Measurements from ENCODE around the gene KLF7.

Gene KLF7

GRCh38 chr2:207165121-207166038 lies at the start of gene KLF7:
Gene KLF7, minus strand, starts transcription at chr2:207165948. Its CDS starts 380 bp downstream, at chr2:207165568.
- no peak for DNase-seq (ENCODE audit: extremely low spot score, insufficient read length, low read depth)
- FAIRE-seq: no peak

- DNase-seq (ENCODE audit: extremely low spot score, insufficient read length, low read depth) (no peak), FAIRE-seq (no peak)
These were observed 49.6 kb upstream of the KLF7 start for GRCh38 chr2:207215308-207215707.

GRCh38 chr2:207214446-207214845 lies 48.7 kb upstream of the KLF7 start:
- DNase-seq (ENCODE audit: extremely low spot score, insufficient read length, low read depth) (no peak), FAIRE-seq (no peak)

GRCh38 chr2:207206011-207206410 lies 40.3 kb upstream of the KLF7 start:
- DNase-seq (ENCODE audit: extremely low spot score, insufficient read length, low read depth) (no peak), FAIRE-seq (no peak)

GRCh38 chr2:207205173-207205957 lies 39.6 kb upstream of the KLF7 start:
- DNase-seq (ENCODE audit: extremely low spot score, insufficient read length, low read depth) (no peak), FAIRE-seq (no peak)

- DNase-seq (ENCODE audit: extremely low spot score, insufficient read length, low read depth): no peak
- FAIRE-seq: no peak
These were observed 37.3 kb upstream of the KLF7 start for GRCh38 chr2:207203056-207203455.

GRCh38 chr2:207202645-207203044 lies 36.9 kb upstream of the KLF7 start:
- FAIRE-seq (no peak), DNase-seq (ENCODE audit: extremely low spot score, insufficient read length, low read depth) (no peak)

- FAIRE-seq: no peak
- DNase-seq (ENCODE audit: extremely low spot score, insufficient read length, low read depth): no peak
These were observed 35.7 kb upstream of the KLF7 start for GRCh38 chr2:207201416-207201815.

GRCh38 chr2:207200136-207200535 lies 34.4 kb upstream of the KLF7 start:
- DNase-seq (ENCODE audit: extremely low spot score, insufficient read length, low read depth) (no peak), FAIRE-seq (no peak)

GRCh38 chr2:207194028-207194427 lies 28.3 kb upstream of the KLF7 start:
- FAIRE-seq (no peak), DNase-seq (ENCODE audit: extremely low spot score, insufficient read length, low read depth) (no peak)

- DNase-seq (ENCODE audit: extremely low spot score, insufficient read length, low read depth) (no peak), FAIRE-seq (no peak)
These were observed 23.1 kb upstream of the KLF7 start for GRCh38 chr2:207188626-207189419.

GRCh38 chr2:207185372-207185771 lies 19.6 kb upstream of the KLF7 start:
- DNase-seq (ENCODE audit: extremely low spot score, insufficient read length, low read depth): no peak
- no peak for FAIRE-seq

GRCh38 chr2:207184768-207185167 lies 19.0 kb upstream of the KLF7 start:
- DNase-seq (ENCODE audit: extremely low spot score, insufficient read length, low read depth) (no peak), FAIRE-seq (no peak)

- FAIRE-seq: no peak
- DNase-seq (ENCODE audit: extremely low spot score, insufficient read length, low read depth): no peak
These were observed 18.6 kb upstream of the KLF7 start for GRCh38 chr2:207184348-207184747.

GRCh38 chr2:207183506-207183905 lies 17.8 kb upstream of the KLF7 start:
- no peak for FAIRE-seq

GRCh38 chr2:207182911-207183310 lies 17.2 kb upstream of the KLF7 start:
- DNase-seq (ENCODE audit: extremely low spot score, insufficient read length, low read depth) (no peak), FAIRE-seq (no peak)

More at GRCh38 chr2:207183506-207183905, 17.8 kb upstream of the KLF7 start:
- DNase-seq (ENCODE audit: extremely low spot score, insufficient read length, low read depth): no peak

GRCh38 chr2:207181526-207182274 lies 16.0 kb upstream of the KLF7 start:
- no peak for FAIRE-seq
- DNase-seq (ENCODE audit: extremely low spot score, insufficient read length, low read depth): no peak

- DNase-seq (ENCODE audit: extremely low spot score, insufficient read length, low read depth) (no peak), FAIRE-seq (no peak)
These were observed 15.0 kb upstream of the KLF7 start for GRCh38 chr2:207180741-207181140.

- no peak for FAIRE-seq
- DNase-seq (ENCODE audit: extremely low spot score, insufficient read length, low read depth): no peak
These were observed 10.5 kb upstream of the KLF7 start for GRCh38 chr2:207176247-207176646.

- DNase-seq (ENCODE audit: extremely low spot score, insufficient read length, low read depth): no peak
- no peak for FAIRE-seq
These were observed 7.9 kb upstream of the KLF7 start for GRCh38 chr2:207173641-207174040.

All from GM18507 (cell line).